ENCODE measurements around the gene CRTAC1. TPM values are rescaled to one million over a fixed set of nuclear protein-coding genes. Genes with fewer than 3 reads are reported as not detected.
A peak's percentile ranks its signal among the peaks of the same experiment; 100 is the strongest.

The CRTAC1 gene
- polyA plus RNA-seq, 1 donor (not counting 4 experiments of a cell fraction or from before 2014, with no cell fraction given), result not detected

- H3K4me1 ChIP-seq (ENCODE audit: control insufficient read depth, extremely low read depth, insufficient read depth, low read length), result peaks cover 16% of the 10 kb centered on the region
- TF ChIP-seq, protein P1, sequence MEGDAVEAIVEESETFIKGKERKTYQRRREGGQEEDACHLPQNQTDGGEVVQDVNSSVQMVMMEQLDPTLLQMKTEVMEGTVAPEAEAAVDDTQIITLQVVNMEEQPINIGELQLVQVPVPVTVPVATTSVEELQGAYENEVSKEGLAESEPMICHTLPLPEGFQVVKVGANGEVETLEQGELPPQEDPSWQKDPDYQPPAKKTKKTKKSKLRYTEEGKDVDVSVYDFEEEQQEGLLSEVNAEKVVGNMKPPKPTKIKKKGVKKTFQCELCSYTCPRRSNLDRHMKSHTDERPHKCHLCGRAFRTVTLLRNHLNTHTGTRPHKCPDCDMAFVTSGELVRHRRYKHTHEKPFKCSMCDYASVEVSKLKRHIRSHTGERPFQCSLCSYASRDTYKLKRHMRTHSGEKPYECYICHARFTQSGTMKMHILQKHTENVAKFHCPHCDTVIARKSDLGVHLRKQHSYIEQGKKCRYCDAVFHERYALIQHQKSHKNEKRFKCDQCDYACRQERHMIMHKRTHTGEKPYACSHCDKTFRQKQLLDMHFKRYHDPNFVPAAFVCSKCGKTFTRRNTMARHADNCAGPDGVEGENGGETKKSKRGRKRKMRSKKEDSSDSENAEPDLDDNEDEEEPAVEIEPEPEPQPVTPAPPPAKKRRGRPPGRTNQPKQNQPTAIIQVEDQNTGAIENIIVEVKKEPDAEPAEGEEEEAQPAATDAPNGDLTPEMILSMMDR (optimal IDR thresholded peaks at IDR 0.05 in 1 of 3, IDR thresholded peaks at IDR 0.05 in 1 of 3, conservative IDR thresholded peaks at IDR 0.05 in 1 of 3; ENCODE audit: extremely low read depth in 1 of 3, insufficient read depth in 2 of 3, low read length in 3 of 3), result peak in 1 of 3 experiments; percentile 10
- no peak for TF ChIP-seq EZH2 (IDR thresholded peaks at IDR 0.05; ENCODE audit: low read length)
- H2AFZ ChIP-seq (ENCODE audit: control insufficient read depth, low read length), result no peak overlapping the region
- H3K36me3 ChIP-seq (ENCODE audit: control insufficient read depth in 2 of 2, extremely low read depth in 1 of 2, insufficient read depth in 2 of 2, low read length in 2 of 2), result no peaks in the 10 kb centered on the region
- dilution Hi-C loops (cut with MboI; ENCODE audit: extremely low pct_ligation_motif_present, low sequenced_read_pairs), result no loop called here
- DNase-seq (ENCODE audit: low read depth, low spot score), result no peak
- H3K27ac ChIP-seq (ENCODE audit: control insufficient read depth, insufficient read depth, low read length), result no peak overlapping the region
- no peaks in the 10 kb centered on the region for H3K27me3 ChIP-seq (ENCODE audit: control insufficient read depth, extremely low read depth, insufficient read depth, low read length)
- H3K9me1 ChIP-seq (ENCODE audit: control insufficient read depth, extremely low read depth, insufficient read depth, low read length), result no peaks in the 10 kb centered on the region
- no peak overlapping the region for H3K4me3 ChIP-seq (ENCODE audit: control insufficient read depth in 2 of 3, extremely low read depth in 1 of 3, insufficient read depth in 2 of 3, low read depth in 1 of 3, low read length in 3 of 3)
- H4K20me1 ChIP-seq (ENCODE audit: control insufficient read depth, extremely low read depth, insufficient read depth, low read length), result no peaks in the 10 kb centered on the region
- H3K9ac ChIP-seq (ENCODE audit: control insufficient read depth, extremely low read depth, insufficient read depth, low read length), result no peak overlapping the region
- peak overlapping the region; percentile 66 for H3K4me2 ChIP-seq (ENCODE audit: control insufficient read depth, extremely low read depth, insufficient read depth, low read depth, low read length)
- H3K79me2 ChIP-seq (ENCODE audit: control insufficient read depth, insufficient read depth, low read length), result no peaks in the 10 kb centered on the region
- no peaks in the 10 kb centered on the region for H3K9me3 ChIP-seq (ENCODE audit: control insufficient read depth, low read depth, low read length)
- FAIRE-seq, result no peak
These were observed 208.9 kb downstream of the CRTAC1 start for GRCh38 chr10:97821308-97822038.

GRCh38 chr10:97820096-97820704 is 210.2 kb downstream of the CRTAC1 start:
- Histone ChIP-seq H3K9ac (ENCODE audit: control insufficient read depth, extremely low read depth, insufficient read depth, low read length) (no peak overlapping the region), H2AFZ (ENCODE audit: control insufficient read depth, low read length) (no peak overlapping the region), H3K9me3 (ENCODE audit: control insufficient read depth, low read depth, low read length) (no peaks in the 10 kb centered on the region), H3K4me2 (ENCODE audit: control insufficient read depth, extremely low read depth, insufficient read depth, low read depth, low read length) (no peak overlapping the region), H3K4me3 (ENCODE audit: control insufficient read depth in 2 of 3, extremely low read depth in 1 of 3, insufficient read depth in 2 of 3, low read depth in 1 of 3, low read length in 3 of 3) (no peak overlapping the region), H3K27ac (ENCODE audit: control insufficient read depth, insufficient read depth, low read length) (no peak overlapping the region), H3K4me1 (ENCODE audit: control insufficient read depth, extremely low read depth, insufficient read depth, low read length) (peaks cover 16% of the 10 kb centered on the region), H3K79me2 (ENCODE audit: control insufficient read depth, insufficient read depth, low read length) (no peaks in the 10 kb centered on the region), H3K27me3 (ENCODE audit: control insufficient read depth, extremely low read depth, insufficient read depth, low read length) (no peaks in the 10 kb centered on the region), H4K20me1 (ENCODE audit: control insufficient read depth, extremely low read depth, insufficient read depth, low read length) (no peaks in the 10 kb centered on the region), H3K36me3 (ENCODE audit: control insufficient read depth in 2 of 2, extremely low read depth in 1 of 2, insufficient read depth in 2 of 2, low read length in 2 of 2) (no peaks in the 10 kb centered on the region), H3K9me1 (ENCODE audit: control insufficient read depth, extremely low read depth, insufficient read depth, low read length) (no peaks in the 10 kb centered on the region)
- TF ChIP-seq EZH2 (IDR thresholded peaks at IDR 0.05; ENCODE audit: low read length), result no peak
- TF ChIP-seq, protein P1 (optimal IDR thresholded peaks at IDR 0.05 in 1 of 3, IDR thresholded peaks at IDR 0.05 in 1 of 3, conservative IDR thresholded peaks at IDR 0.05 in 1 of 3; ENCODE audit: extremely low read depth in 1 of 3, insufficient read depth in 2 of 3, low read length in 3 of 3), result no peak
- DNase-seq (ENCODE audit: low read depth, low spot score) (no peak), FAIRE-seq (no peak)
- dilution Hi-C loops (cut with MboI; ENCODE audit: extremely low pct_ligation_motif_present, low sequenced_read_pairs), result no loop called here

Data from keratinocyte (primary cell).